DOHH2 (cell line): Measurements from ENCODE around the gene NCF2.

ENCODE experiments used
- H3F3A ChIP-seq: fragments of 200-600 bp; sonication (generic), shearing (Covaris generic); 2 replicates; pipeline ENCODE4 v1.6.0; 2016; ENCODE audit warnings: antibody characterized with exemption, mild to moderate bottlenecking; ENCODE audit not compliant: control insufficient read depth, insufficient read depth
- H3K27ac ChIP-seq: fragments of 200-600 bp; sonication (generic); 2 replicates; pipeline ENCODE4 v1.5.1; 2014; ENCODE audit warnings: low read depth, mild to moderate bottlenecking, low read length, moderate library complexity
- H3K27me3 ChIP-seq: fragments of 200-600 bp; sonication (generic); 2 replicates; pipeline ENCODE4 v1.6.1; 2014; ENCODE audit warnings: mild to moderate bottlenecking, low read length, mixed read lengths; ENCODE audit not compliant: control insufficient read depth
- H3K36me3 ChIP-seq: fragments of 200-600 bp; sonication (generic); 2 replicates; pipeline ENCODE4 v1.6.1; 2014; ENCODE audit warnings: mild to moderate bottlenecking, low read length, moderate library complexity, mixed read lengths; ENCODE audit not compliant: control insufficient read depth
- H3K4me1 ChIP-seq: fragments of 200-600 bp; sonication (generic); 2 replicates; pipeline ENCODE4 v1.6.1; 2014; ENCODE audit warnings: mild to moderate bottlenecking, low read length, mixed read lengths; ENCODE audit not compliant: control insufficient read depth
- H3K4me2 ChIP-seq: fragments of 200-600 bp; sonication (generic); 2 replicates; pipeline ENCODE4 v1.6.0; 2014; ENCODE audit warnings: mild to moderate bottlenecking, low read length, moderate library complexity
- H3K4me3 ChIP-seq: fragments of 200-600 bp; sonication (generic); 2 replicates; pipeline ENCODE4 v1.5.1; 2014; ENCODE audit warnings: mild to moderate bottlenecking, low read length, mixed read lengths
- H3K79me2 ChIP-seq: fragments of 200-600 bp; sonication (generic); 2 replicates; pipeline ENCODE4 v1.6.1; 2014; ENCODE audit warnings: mild to moderate bottlenecking, low read length, mixed read lengths; ENCODE audit not compliant: control insufficient read depth
- H3K9me2 ChIP-seq: fragments of 200-600 bp; sonication (generic); replicated peaks from 2 replicates; pipeline ENCODE4 v1.6.1; 2014; ENCODE audit warnings: mild to moderate bottlenecking, low read length, mixed read lengths; ENCODE audit not compliant: control insufficient read depth
- H3K9me3 ChIP-seq: fragments of 200-600 bp; sonication (generic); 2 replicates; pipeline ENCODE4 v1.6.1; 2014; ENCODE audit warnings: antibody characterized with exemption, low read length, mixed read lengths; ENCODE audit not compliant: control insufficient read depth, insufficient read depth
- H4K20me1 ChIP-seq: fragments of 200-600 bp; sonication (generic); 2 replicates; pipeline ENCODE4 v1.6.0; 2014; ENCODE audit warnings: low read depth, mild to moderate bottlenecking, antibody characterized with exemption, low read length, moderate library complexity; ENCODE audit not compliant: control insufficient read depth, insufficient read depth
- CTCF ChIP-seq: fragments of 200-600 bp; sonication (generic); IDR thresholded peaks from one replicate; pipeline ENCODE4 v1.5.1; 2014; ENCODE audit warnings: antibody characterized with exemption, mild to moderate bottlenecking, low read depth, low read length; ENCODE audit not compliant: poor library complexity, severe bottlenecking
- EZH2phosphoT487 ChIP-seq: fragments of 200-600 bp; sonication (generic); IDR thresholded peaks from 2 replicates; pipeline ENCODE4 v1.6.1; 2017; ENCODE audit warnings: borderline replicate concordance, mild to moderate bottlenecking, antibody characterized with exemption, low read length, moderate library complexity, mixed read lengths

NCF2 gene

GRCh38 chr1:183589874-183590243, 400 bp downstream of the NCF2 start:
- TF ChIP-seq CTCF (no peak), EZH2phosphoT487 (no peak)
- H3K4me1 ChIP-seq, result peaks cover 41% of the 10 kb centered on the region
- no peaks in the 10 kb centered on the region for H3K9me3 ChIP-seq
- peak overlapping the region; percentile 23 for H3K4me3 ChIP-seq
- peak overlapping the region; percentile 25; the same call in 1 of the 2 replicates for H3K27ac ChIP-seq
- H3K9me2 ChIP-seq, result no peaks in the 10 kb centered on the region
- peak overlapping the region; percentile 48 for H3K4me2 ChIP-seq
- H3K27me3 ChIP-seq, result peaks cover 2% of the 10 kb centered on the region; the same call in 1 of the 2 replicates
- no peaks in the 10 kb centered on the region for H3F3A ChIP-seq
- no peaks in the 10 kb centered on the region for H4K20me1 ChIP-seq
- H3K79me2 ChIP-seq, result no peaks in the 10 kb centered on the region
- no peaks in the 10 kb centered on the region for H3K36me3 ChIP-seq

GRCh38 chr1:183589384-183589783, 875 bp downstream of the NCF2 start:
- Histone ChIP-seq H3K9me2 (no peaks in the 10 kb centered on the region), H3K4me1 (peaks cover 43% of the 10 kb centered on the region), H3K27me3 (peaks cover 5% of the 10 kb centered on the region), H3K36me3 (no peaks in the 10 kb centered on the region), H3K4me3 (no peak overlapping the region), H3F3A (no peaks in the 10 kb centered on the region), H3K27ac (no peak overlapping the region), H4K20me1 (no peaks in the 10 kb centered on the region), H3K79me2 (no peaks in the 10 kb centered on the region), H3K9me3 (no peaks in the 10 kb centered on the region), H3K4me2 (no peak overlapping the region; the same call in 1 of the 2 replicates)
- TF ChIP-seq EZH2phosphoT487, result no peak
- TF ChIP-seq CTCF, result no peak

GRCh38 chr1:183588827-183589226, 1.4 kb downstream of the NCF2 start:
- H3K27me3 ChIP-seq, result peaks cover 9% of the 10 kb centered on the region
- H3K9me3 ChIP-seq, result no peaks in the 10 kb centered on the region
- no peaks in the 10 kb centered on the region for H3F3A ChIP-seq
- no peaks in the 10 kb centered on the region for H3K79me2 ChIP-seq
- H3K36me3 ChIP-seq, result no peaks in the 10 kb centered on the region
- no peak overlapping the region for H3K27ac ChIP-seq
- H3K4me3 ChIP-seq, result no peak overlapping the region
- TF ChIP-seq CTCF (no peak), EZH2phosphoT487 (no peak)
- no peaks in the 10 kb centered on the region for H3K9me2 ChIP-seq
- no peaks in the 10 kb centered on the region for H4K20me1 ChIP-seq
- H3K4me1 ChIP-seq, result peaks cover 44% of the 10 kb centered on the region
- H3K4me2 ChIP-seq, result no peak overlapping the region

GRCh38 chr1:183586926-183587325, 3.3 kb downstream of the NCF2 start:
- no peak overlapping the region for H3K27ac ChIP-seq
- no peaks in the 10 kb centered on the region for H3K79me2 ChIP-seq
- no peaks in the 10 kb centered on the region for H3K9me2 ChIP-seq
- no peaks in the 10 kb centered on the region for H3F3A ChIP-seq
- H3K27me3 ChIP-seq, result peaks cover 27% of the 10 kb centered on the region
- no peaks in the 10 kb centered on the region for H3K36me3 ChIP-seq
- H3K4me2 ChIP-seq, result no peak overlapping the region
- H3K4me1 ChIP-seq, result peaks cover 30% of the 10 kb centered on the region
- no peak for TF ChIP-seq EZH2phosphoT487
- TF ChIP-seq CTCF, result no peak
- no peak overlapping the region for H3K4me3 ChIP-seq
- no peaks in the 10 kb centered on the region for H3K9me3 ChIP-seq
- no peaks in the 10 kb centered on the region for H4K20me1 ChIP-seq
